MM.1S (cell line): ENCODE measurements around the gene LARP7.
"Not testable (repeated sequence)": the region's sequence is repeated elsewhere in the genome, so short reads cannot be mapped to it uniquely, and the experiment has no call there.

Experiments
- DNase-seq: peaks from one replicate; pipeline ENCODE4 v3.0.0-alpha.2; 2015
- H2AFZ ChIP-seq: fragments of 300-600 bp; sonication (generic); 2 replicates; pipeline ENCODE4 v1.6.0; 2016; ENCODE audit warnings: antibody characterized with exemption, low read length
- H3F3A ChIP-seq: fragments of 300-600 bp; sonication (generic); 2 replicates; pipeline ENCODE4 v1.6.1; 2016; ENCODE audit warnings: mild to moderate bottlenecking, antibody characterized with exemption, low read length, moderate library complexity, mixed read lengths; ENCODE audit not compliant: insufficient read depth
- H3K27ac ChIP-seq: fragments of 300-600 bp; sonication (generic); 2 replicates; pipeline ENCODE4 v1.5.1; 2016; ENCODE audit warnings: mild to moderate bottlenecking, low read length
- H3K27me3 ChIP-seq: fragments of 300-600 bp; sonication (generic); replicated peaks from 2 replicates; pipeline ENCODE4 v1.6.0; 2016; ENCODE audit warnings: low read length; ENCODE audit not compliant: insufficient read depth
- H3K36me3 ChIP-seq: fragments of 300-600 bp; sonication (generic); replicated peaks from 2 replicates; pipeline ENCODE4 v1.6.1; 2016; ENCODE audit warnings: mild to moderate bottlenecking, low read length, mixed read lengths; ENCODE audit not compliant: insufficient read depth
- H3K4me1 ChIP-seq: fragments of 300-600 bp; sonication (generic); 2 replicates; pipeline ENCODE4 v1.6.1; 2016; ENCODE audit warnings: low read length, mixed read lengths
- H3K4me2 ChIP-seq: fragments of 300-600 bp; sonication (generic); 2 replicates; pipeline ENCODE4 v1.6.0; 2016; ENCODE audit warnings: low read depth, low read length
- H3K4me3 ChIP-seq: fragments of 300-600 bp; sonication (generic); 2 replicates; pipeline ENCODE4 v1.5.1; 2016; ENCODE audit warnings: low read length, mixed read lengths
- H3K79me2 ChIP-seq: fragments of 300-600 bp; sonication (generic); 2 replicates; pipeline ENCODE4 v1.6.1; 2016; ENCODE audit warnings: mixed run types, low read length, mixed read lengths
- H3K9ac ChIP-seq: fragments of 300-600 bp; sonication (generic); 2 replicates; pipeline ENCODE4 v1.6.1; 2016; ENCODE audit warnings: low read length, mixed read lengths
- H3K9me2 ChIP-seq: fragments of 300-600 bp; sonication (generic); replicated peaks from 2 replicates; pipeline ENCODE4 v1.6.1; 2016; ENCODE audit warnings: mild to moderate bottlenecking, low read length, mixed read lengths; ENCODE audit not compliant: insufficient read depth
- H3K9me3 ChIP-seq: fragments of 300-600 bp; sonication (generic); replicated peaks from 2 replicates; pipeline ENCODE4 v1.6.1; 2016; ENCODE audit warnings: mild to moderate bottlenecking, low read length, mixed read lengths; ENCODE audit not compliant: insufficient read depth
- H4K20me1 ChIP-seq: fragments of 300-600 bp; sonication (generic); 2 replicates; pipeline ENCODE4 v1.6.1; 2016; ENCODE audit warnings: mild to moderate bottlenecking, low read length, moderate library complexity, mixed read lengths; ENCODE audit not compliant: insufficient read depth
- CTCF ChIP-seq: fragments of 300-600 bp; sonication (generic); IDR thresholded peaks from 2 replicates; pipeline ENCODE4 v1.5.1; 2016; ENCODE audit warnings: antibody characterized with exemption, low read length, mixed read lengths
- EZH2 ChIP-seq: fragments of 300-600 bp; sonication (generic); optimal IDR thresholded peaks from 2 replicates; pipeline ENCODE3; 2017; ENCODE audit warnings: low read depth, mild to moderate bottlenecking, antibody characterized with exemption, low read length, mixed read lengths
- EZH2phosphoT487 ChIP-seq: fragments of 300-600 bp; sonication (generic); IDR thresholded peaks from 2 replicates; pipeline ENCODE4 v1.6.1; 2018; ENCODE audit warnings: antibody characterized with exemption, low read length

LARP7 gene

GRCh38 chr4:112633477-112634235 is 3.3 kb upstream of the LARP7 start:
- no peaks in the 10 kb centered on the region for H3K36me3 ChIP-seq
- H3K27me3 ChIP-seq: no peaks in the 10 kb centered on the region
- H3K4me2 ChIP-seq: 0 out of 2 replicates have a peak overlapping the region, but pooled peaks have one; percentile 2
- no peak overlapping the region for H2AFZ ChIP-seq
- H3K4me1 ChIP-seq: no peaks in the 10 kb centered on the region; the same call in 1 of the 2 replicates
- peak; percentile 44 for DNase-seq
- H4K20me1 ChIP-seq: no peaks in the 10 kb centered on the region
- H3K9ac ChIP-seq: no peak overlapping the region
- peaks cover 47% of the 10 kb centered on the region for H3K79me2 ChIP-seq
- H3K4me3 ChIP-seq: no peak overlapping the region
- H3F3A ChIP-seq: peaks cover 11% of the 10 kb centered on the region; the same call in 1 of the 2 replicates
- TF ChIP-seq CTCF: peak; percentile 54
- TF ChIP-seq EZH2: no peak
- no peaks in the 10 kb centered on the region for H3K9me3 ChIP-seq
- no peaks in the 10 kb centered on the region for H3K9me2 ChIP-seq
- H3K27ac ChIP-seq: no peak overlapping the region

GRCh38 chr4:112637552-112637866 is 566 bp downstream of the LARP7 start:
- TF ChIP-seq CTCF: no peak
- no peak for TF ChIP-seq EZH2
- no peak for TF ChIP-seq EZH2phosphoT487
- H3K27me3 ChIP-seq: no peaks in the 10 kb centered on the region
- H3K27ac ChIP-seq: peak overlapping the region; percentile 93; the same call in 1 of the 2 replicates
- H2AFZ ChIP-seq: peak overlapping the region; percentile 31
- H3K79me2 ChIP-seq: peaks cover 65% of the 10 kb centered on the region
- H3K9me3 ChIP-seq: no peaks in the 10 kb centered on the region
- DNase-seq: no peak
- H3K4me2 ChIP-seq: peak overlapping the region; percentile 56
- H3K9me2 ChIP-seq: no peaks in the 10 kb centered on the region
- H3K4me1 ChIP-seq: no peaks in the 10 kb centered on the region; the same call in 1 of the 2 replicates
- no peaks in the 10 kb centered on the region for H4K20me1 ChIP-seq
- peak overlapping the region; percentile 83 for H3K9ac ChIP-seq
- no peaks in the 10 kb centered on the region for H3K36me3 ChIP-seq
- peak overlapping the region; percentile 93 for H3K4me3 ChIP-seq
- peaks cover 20% of the 10 kb centered on the region for H3F3A ChIP-seq

GRCh38 chr4:112642526-112642925 is 5.6 kb downstream of the LARP7 start:
- Histone ChIP-seq H3K79me2 (peaks cover 35% of the 10 kb centered on the region), H3K36me3 (peaks cover 4% of the 10 kb centered on the region; the same call in 1 of the 2 replicates), H2AFZ (no peak overlapping the region), H3K4me3 (no peak overlapping the region), H3K4me2 (no peak overlapping the region), H3K27ac (peak overlapping the region; percentile 55; the same call in 1 of the 2 replicates), H3K9ac (no peak overlapping the region), H3F3A (peaks cover 24% of the 10 kb centered on the region), H3K4me1 (peaks cover 10% of the 10 kb centered on the region; the same call in 1 of the 2 replicates), H4K20me1 (no peaks in the 10 kb centered on the region), H3K9me3 (no peaks in the 10 kb centered on the region), H3K27me3 (no peaks in the 10 kb centered on the region), H3K9me2 (no peaks in the 10 kb centered on the region)
- TF ChIP-seq EZH2phosphoT487: no peak
- TF ChIP-seq CTCF: no peak
- no peak for TF ChIP-seq EZH2
- no peak for DNase-seq

DNA sequence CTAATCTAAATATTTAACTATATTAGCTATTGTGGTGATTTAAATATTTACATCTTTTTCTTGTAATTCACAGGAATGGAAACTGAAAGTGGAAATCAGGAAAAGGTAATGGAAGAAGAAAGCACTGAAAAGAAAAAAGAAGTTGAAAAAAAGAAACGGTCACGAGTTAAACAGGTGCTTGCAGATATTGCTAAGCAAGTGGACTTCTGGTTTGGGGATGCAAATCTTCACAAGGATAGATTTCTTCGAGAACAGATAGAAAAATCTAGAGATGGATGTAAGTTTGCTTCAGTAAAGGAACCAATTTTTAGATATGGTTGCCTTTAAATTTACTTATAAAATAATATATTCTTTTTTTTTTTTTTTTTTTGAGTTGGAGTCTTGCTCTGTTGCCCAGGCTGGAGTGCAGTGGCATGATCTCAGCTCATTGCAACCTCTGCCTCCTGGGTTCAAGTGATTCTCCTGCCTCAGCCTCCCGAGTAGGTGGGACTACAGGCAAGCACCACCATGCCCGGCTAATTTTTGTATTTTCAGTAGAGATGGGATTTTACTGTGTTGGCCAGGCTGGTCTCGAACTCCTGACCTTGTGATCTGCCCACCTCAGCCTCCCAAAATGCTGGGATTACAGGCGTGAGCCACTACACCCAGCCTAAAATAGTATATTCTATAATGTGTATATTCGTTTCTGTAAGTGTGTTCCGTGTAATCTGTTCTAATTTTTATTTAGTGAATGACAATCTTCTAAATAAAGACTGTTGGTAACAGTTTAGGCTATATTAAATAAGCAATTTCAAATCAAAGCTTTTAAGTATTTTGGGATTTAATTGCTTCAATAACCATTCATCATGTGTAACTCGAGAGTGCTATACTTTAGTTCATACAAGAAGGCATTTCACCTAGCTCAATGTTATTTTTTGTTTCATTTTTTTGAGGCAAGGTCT is 7.9 kb downstream of the LARP7 start:
- not testable (repeated sequence) for H3K36me3 ChIP-seq, H3K9me2 ChIP-seq, H3K4me1 ChIP-seq, H3K27me3 ChIP-seq, H3K4me3 ChIP-seq, H3K27ac ChIP-seq, H4K20me1 ChIP-seq, H3K9ac ChIP-seq, H2AFZ ChIP-seq, H3K9me3 ChIP-seq
- peaks cover 14% of the 10 kb centered on the region for H3K79me2 ChIP-seq
- H3F3A ChIP-seq: peaks cover 24% of the 10 kb centered on the region
- H3K4me2 ChIP-seq: 0 out of 2 replicates have a peak overlapping the region, but pooled peaks have one; percentile 19
- DNase-seq: peak; percentile 13
